Measurements from ENCODE around the gene KRT31. TPM values are rescaled to one million over a fixed set of nuclear protein-coding genes. Genes with fewer than 3 reads are reported as not detected.
"Not testable (repeated sequence)": the region's sequence is repeated elsewhere in the genome, so short reads cannot be mapped to it uniquely, and the experiment has no call there.

The KRT31 gene
- total RNA-seq, 4 donors from 2014 or later = not detected

DNA sequence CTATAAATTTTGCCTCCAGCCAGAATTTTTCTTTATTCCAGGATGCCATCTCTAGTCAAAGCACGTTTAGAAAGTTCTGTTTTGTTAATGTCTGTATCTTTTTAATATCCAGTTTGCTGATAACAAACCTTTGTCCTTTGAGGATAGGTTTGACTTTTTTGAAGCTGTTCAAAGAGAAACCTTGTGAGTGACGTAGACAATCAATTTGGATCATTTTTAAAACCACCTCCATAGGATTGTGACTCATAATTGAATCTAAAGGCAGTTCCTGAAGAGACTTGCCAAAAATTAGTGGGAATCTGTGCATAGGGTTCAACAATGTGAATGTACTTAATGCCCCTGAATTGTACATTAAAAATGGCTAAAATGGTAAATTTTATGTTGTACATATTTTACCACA is 5.9 kb downstream of the KRT31 start:
- TF ChIP-seq EP300 (IDR thresholded peaks at IDR 0.05) = no peak
- Histone ChIP-seq H3K4me3 (no peak overlapping the region), H3K4me1 (peaks cover 0 to 5% (median 0%) of the 10 kb centered on the region in 4 donors), H3K36me3 (no peaks in the 10 kb centered on the region), H3K27ac (no peak overlapping the region), H3K9me3 (peaks cover 0 to 12% (median 0%) of the 10 kb centered on the region in 4 donors), H3K27me3 (no peaks in the 10 kb centered on the region)
- no peak for DNase-seq (ENCODE audit: low spot score in 2 of 2)
- WGBS, 2 donors = 64 to 71% methylated on average over 2 of the region's 2 CpGs

DNA sequence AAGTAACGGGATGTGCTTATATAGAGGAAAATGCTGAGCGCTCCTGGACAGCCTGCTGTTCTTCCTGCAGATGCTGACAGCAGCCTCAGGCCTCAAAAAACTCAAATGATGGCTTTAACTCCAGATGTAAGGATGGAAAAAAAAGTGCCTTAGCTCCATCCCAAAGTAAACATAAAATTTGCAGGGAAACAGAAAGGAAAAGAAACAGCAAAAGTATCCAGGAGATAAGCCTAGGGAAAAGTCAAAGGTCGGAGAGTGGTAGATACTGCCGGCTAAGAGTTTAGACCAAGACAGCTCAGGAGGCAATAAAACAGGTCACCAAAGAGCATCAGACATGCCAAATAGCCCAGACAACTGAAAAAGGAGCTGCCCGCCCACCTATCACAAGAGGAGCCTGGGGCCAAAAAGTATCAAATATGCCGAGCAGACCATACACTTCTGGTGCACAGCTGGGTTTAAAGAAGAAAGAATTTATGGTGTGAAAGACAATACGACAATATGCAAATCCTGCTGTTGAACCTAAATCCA is 6.9 kb downstream of the KRT31 start:
- H3K4me3 ChIP-seq = no peak overlapping the region
- peaks cover 0 to 19% (median 2%) of the 10 kb centered on the region in 4 donors for H3K9me3 ChIP-seq
- H3K27ac ChIP-seq = no peak overlapping the region
- TF ChIP-seq POLR2A (IDR thresholded peaks at IDR 0.05) = no peak
- TF ChIP-seq EP300 (IDR thresholded peaks at IDR 0.05) = no peak
- TF ChIP-seq, protein P1, sequence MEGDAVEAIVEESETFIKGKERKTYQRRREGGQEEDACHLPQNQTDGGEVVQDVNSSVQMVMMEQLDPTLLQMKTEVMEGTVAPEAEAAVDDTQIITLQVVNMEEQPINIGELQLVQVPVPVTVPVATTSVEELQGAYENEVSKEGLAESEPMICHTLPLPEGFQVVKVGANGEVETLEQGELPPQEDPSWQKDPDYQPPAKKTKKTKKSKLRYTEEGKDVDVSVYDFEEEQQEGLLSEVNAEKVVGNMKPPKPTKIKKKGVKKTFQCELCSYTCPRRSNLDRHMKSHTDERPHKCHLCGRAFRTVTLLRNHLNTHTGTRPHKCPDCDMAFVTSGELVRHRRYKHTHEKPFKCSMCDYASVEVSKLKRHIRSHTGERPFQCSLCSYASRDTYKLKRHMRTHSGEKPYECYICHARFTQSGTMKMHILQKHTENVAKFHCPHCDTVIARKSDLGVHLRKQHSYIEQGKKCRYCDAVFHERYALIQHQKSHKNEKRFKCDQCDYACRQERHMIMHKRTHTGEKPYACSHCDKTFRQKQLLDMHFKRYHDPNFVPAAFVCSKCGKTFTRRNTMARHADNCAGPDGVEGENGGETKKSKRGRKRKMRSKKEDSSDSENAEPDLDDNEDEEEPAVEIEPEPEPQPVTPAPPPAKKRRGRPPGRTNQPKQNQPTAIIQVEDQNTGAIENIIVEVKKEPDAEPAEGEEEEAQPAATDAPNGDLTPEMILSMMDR (IDR thresholded peaks at IDR 0.05) = no peak
- no peaks in the 10 kb centered on the region for H3K36me3 ChIP-seq
- WGBS, 2 donors = 61 to 66% methylated on average over 7 of the region's 7 CpGs
- no peaks in the 10 kb centered on the region for H3K27me3 ChIP-seq
- DNase-seq (ENCODE audit: low spot score in 2 of 2) = no peak
- peaks cover 0 to 5% (median 0%) of the 10 kb centered on the region in 4 donors for H3K4me1 ChIP-seq

DNA sequence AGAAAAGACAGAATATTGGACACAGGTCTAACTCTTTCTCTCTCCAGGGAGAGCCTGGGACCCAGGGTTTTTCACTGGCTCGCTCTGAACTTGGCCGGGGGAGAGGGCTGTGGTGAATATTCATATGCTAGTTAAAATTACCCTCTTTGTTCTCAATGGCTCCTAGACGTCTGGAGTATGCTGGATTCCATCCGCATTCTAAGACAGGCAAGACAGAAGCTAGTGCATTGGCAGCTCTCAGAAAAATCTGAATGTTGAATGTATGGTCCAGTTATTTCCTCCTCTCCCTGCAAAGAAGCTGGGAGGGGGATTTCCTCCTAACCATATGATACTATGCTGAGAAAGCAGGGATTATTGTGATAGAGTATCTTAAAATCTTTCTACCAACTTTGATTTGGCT is 9.7 kb downstream of the KRT31 start:
- Histone ChIP-seq H3K27me3 (no peaks in the 10 kb centered on the region), H3K9me3 (peaks cover 0 to 19% (median 2%) of the 10 kb centered on the region in 4 donors), H3K36me3 (no peaks in the 10 kb centered on the region), H3K27ac (no peak overlapping the region), H3K4me1 (no peaks in the 10 kb centered on the region), H3K4me3 (no peak overlapping the region)
- WGBS, 2 donors = 41 to 59% methylated on average over 4 of the region's 4 CpGs
- no peak for TF ChIP-seq EP300 (IDR thresholded peaks at IDR 0.05)
- no peak for TF ChIP-seq POLR2A (IDR thresholded peaks at IDR 0.05)
- TF ChIP-seq, protein P1 (IDR thresholded peaks at IDR 0.05) = no peak
- DNase-seq (ENCODE audit: low spot score in 2 of 2) = no peak

DNA sequence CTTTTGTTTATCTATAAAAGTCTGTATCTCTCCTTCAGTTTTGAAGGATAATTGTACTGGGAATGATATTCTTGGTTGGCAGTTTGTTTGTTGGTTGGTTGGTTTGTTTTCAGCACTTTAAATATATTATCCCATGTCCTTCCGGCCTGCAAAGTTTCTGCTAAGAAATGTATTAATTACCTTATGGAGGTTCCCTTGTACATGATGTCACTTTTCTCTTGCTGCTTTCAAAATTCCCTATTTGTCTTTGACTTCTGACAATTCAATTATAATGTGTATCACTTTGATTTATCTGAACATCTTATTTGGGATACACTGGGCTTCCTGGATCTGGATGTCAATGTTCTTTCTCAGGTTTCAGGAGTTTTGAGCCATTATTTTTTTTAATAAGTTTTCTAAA is 11.2 kb downstream of the KRT31 start:
- Histone ChIP-seq H3K27ac (no peak overlapping the region), H3K9me3 (peaks cover 0 to 19% (median 2%) of the 10 kb centered on the region in 4 donors), H3K4me1 (no peaks in the 10 kb centered on the region), H3K4me3 (no peak overlapping the region), H3K27me3 (no peaks in the 10 kb centered on the region), H3K36me3 (no peaks in the 10 kb centered on the region)
- WGBS, 2 donors = 93 to 95% methylated on average over 1 of the region's 1 CpG
- DNase-seq (ENCODE audit: low spot score in 2 of 2) = no peak
- TF ChIP-seq, protein P1 (IDR thresholded peaks at IDR 0.05) = no peak
- no peak for TF ChIP-seq EP300 (IDR thresholded peaks at IDR 0.05)
- TF ChIP-seq POLR2A (IDR thresholded peaks at IDR 0.05) = no peak

DNA sequence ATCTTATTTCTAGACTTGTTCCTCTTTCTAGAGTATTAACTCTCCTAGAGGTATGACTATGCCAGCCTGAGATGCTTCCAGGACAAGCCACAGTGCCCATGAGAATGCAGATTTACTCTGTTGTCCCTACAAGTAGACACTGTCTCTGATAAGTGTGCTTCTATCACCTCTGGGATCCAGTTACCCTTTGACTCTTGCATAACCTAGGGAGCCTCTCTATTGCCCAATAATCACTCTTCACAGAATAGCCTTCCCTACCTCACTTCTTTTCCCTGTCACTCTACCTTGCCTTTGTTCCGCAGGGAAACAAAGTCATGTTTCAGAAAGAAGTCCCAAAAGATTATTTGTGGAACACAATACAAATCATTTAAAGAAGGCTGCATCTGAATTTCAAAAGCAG is 13.7 kb downstream of the KRT31 start:
- Histone ChIP-seq H3K4me1 (no peaks in the 10 kb centered on the region), H3K27ac (no peak overlapping the region), H3K9me3 (peaks cover 0 to 19% (median 2%) of the 10 kb centered on the region in 4 donors), H3K27me3 (no peaks in the 10 kb centered on the region), H3K36me3 (no peaks in the 10 kb centered on the region), H3K4me3 (no peak overlapping the region)
- no peak for DNase-seq (ENCODE audit: low spot score in 2 of 2)
- TF ChIP-seq EP300 (IDR thresholded peaks at IDR 0.05) (no peak), POLR2A (IDR thresholded peaks at IDR 0.05) (no peak)
- TF ChIP-seq, protein P1 (IDR thresholded peaks at IDR 0.05) = no peak
- 100% methylated on average over 1 of the region's 1 CpG for WGBS, 2 donors

DNA sequence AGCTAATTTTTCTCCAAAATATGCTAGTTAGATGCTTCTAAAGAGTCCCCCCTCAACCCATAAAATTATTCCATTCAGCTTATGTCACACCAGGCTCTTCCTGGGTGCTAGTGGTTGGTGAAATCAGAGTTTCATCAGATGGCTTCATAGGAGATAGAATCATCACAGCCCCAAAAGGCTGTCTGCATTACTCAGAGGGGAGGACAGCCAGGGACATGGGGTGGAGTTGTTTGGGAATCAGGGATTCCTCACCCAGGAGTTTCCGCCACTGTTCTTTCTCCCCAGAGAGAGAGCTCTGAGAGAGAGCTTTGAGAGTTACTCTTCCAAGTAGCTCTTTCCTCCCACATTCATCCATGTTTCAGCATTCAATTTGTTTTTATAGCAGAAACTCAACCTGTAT is 15.0 kb downstream of the KRT31 start:
- H3K4me3 ChIP-seq = no peak overlapping the region
- no peak for TF ChIP-seq EP300 (IDR thresholded peaks at IDR 0.05)
- TF ChIP-seq, protein P1 (IDR thresholded peaks at IDR 0.05) = no peak
- no peak for TF ChIP-seq POLR2A (IDR thresholded peaks at IDR 0.05)
- H3K27ac ChIP-seq = no peak overlapping the region
- WGBS, 2 donors = 69 to 95% methylated on average over 1 of the region's 1 CpG
- no peaks in the 10 kb centered on the region for H3K4me1 ChIP-seq
- peaks cover 0 to 15% (median 2%) of the 10 kb centered on the region in 4 donors for H3K9me3 ChIP-seq
- no peaks in the 10 kb centered on the region for H3K36me3 ChIP-seq
- H3K27me3 ChIP-seq = no peaks in the 10 kb centered on the region
- DNase-seq (ENCODE audit: low spot score in 2 of 2) = no peak

DNA sequence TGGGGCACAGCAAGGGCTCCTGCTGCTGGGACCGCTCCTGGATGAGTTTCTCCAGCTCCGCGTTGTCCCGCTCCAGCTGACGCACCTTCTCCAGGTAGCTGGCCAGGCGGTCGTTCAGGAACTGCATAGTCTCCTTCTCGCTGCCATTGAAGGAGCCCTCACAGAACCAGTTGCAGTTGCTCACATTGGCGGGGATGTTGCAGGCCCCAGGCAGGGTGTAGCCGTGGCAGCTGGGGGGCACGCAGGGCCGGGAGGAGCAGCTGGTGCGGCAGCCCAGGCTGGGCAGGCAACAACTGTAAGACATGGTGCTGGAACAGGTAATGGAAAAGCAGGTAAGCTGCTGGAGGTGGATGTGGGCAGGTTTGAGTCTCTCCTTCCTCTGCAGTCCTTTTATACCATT is 15.5 kb downstream of the KRT31 start, which contains the start of gene KRT34:
Gene KRT34 (minus strand): TSS at position 364 of the 400 bp plus-strand sequence. CDS start 60 bp downstream, at position 304.
- H3K27ac ChIP-seq; H3K4me1 ChIP-seq; H3K4me3 ChIP-seq; H3K36me3 ChIP-seq; DNase-seq (ENCODE audit: low spot score in 2 of 2); H3K27me3 ChIP-seq: not testable (repeated sequence)
- peaks cover 0 to 11% (median 2%) of the 10 kb centered on the region in 4 donors for H3K9me3 ChIP-seq
- 86 to 94% methylated on average over 6 to 13 of the region's 13 CpGs for WGBS, 2 donors

DNA sequence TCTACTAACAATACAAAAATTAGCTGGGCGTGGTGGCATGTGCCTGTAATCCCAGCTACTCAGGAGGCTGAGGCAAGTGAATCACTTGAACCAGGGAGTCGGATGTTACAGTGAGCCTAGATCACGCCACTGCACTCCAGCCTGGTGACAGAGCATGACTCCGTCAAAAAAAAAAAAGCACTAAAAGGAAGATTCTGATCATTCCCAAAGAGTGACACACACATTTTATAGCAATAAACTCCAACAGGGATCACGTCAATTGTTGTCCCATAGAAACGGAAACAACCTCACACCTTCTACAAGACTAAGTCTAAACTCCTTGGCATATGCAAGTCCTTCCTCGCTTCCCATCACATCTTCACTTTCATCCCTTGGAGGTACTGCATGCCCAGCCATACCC is 17.3 kb downstream of the KRT31 start:
- not testable (repeated sequence) for H3K4me1 ChIP-seq
- WGBS, 2 donors = 83% methylated on average over 7 of the region's 7 CpGs

More for the DNA sequence above, 17.3 kb downstream of the KRT31 start:
- H3K27me3 ChIP-seq; H3K4me3 ChIP-seq; H3K9me3 ChIP-seq; H3K27ac ChIP-seq; DNase-seq (ENCODE audit: low spot score in 2 of 2); H3K36me3 ChIP-seq: not testable (repeated sequence)
